ENCODE results near the gene HLCS.
A peak's percentile ranks its signal among the peaks of the same experiment; 100 is the strongest.

Gene HLCS

GRCh38 chr21:36914244-36915013, 52.0 kb downstream of the HLCS start:
- no peak for DNase-seq

DNA sequence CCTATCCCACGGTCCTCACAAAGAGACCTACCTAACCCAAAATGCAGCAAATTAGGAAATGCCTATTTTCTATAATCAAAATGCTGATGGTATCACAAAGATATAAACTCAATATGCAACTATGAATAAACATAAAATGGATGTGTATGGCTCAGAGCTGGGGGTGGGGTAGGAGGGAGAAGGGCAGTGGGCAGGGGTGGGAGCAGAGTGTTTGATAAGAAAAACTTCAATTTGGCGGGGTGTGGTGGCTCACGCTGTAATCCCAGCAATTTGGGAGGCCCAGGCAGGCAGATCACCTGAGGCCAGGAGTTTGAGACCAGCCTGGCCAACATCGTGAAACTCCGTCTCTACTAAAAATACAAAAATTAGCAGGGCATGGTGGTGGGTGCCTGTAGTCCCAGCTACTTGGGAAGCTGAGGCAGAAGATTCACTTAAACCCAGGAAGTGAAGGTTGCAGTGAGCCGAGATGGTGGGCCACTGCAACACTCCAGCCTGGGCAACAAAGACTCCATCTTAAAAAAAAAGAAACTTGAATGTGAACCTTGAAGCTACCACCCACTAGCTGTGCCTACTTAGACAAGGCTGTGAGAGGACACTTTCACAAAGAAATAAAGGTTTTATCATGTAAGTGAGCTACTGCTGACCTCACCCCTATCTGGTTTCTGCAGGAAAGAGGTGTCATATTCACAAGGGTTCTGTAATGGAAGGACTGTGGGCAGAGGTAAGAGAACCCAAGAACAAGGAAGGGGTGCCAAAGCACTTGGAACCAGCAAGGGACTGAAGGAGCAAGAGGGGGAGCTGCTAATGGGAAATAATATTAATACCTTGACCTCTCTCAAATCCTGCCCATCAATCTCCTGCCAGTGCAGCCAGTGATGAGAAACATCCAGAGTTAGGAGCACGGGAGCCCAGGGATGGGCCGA, 53.0 kb downstream of the HLCS start:
- DNase-seq = no peak

GRCh38 chr21:36910581-36911307, 55.7 kb downstream of the HLCS start:
- DNase-seq = peak; percentile 56

DNA sequence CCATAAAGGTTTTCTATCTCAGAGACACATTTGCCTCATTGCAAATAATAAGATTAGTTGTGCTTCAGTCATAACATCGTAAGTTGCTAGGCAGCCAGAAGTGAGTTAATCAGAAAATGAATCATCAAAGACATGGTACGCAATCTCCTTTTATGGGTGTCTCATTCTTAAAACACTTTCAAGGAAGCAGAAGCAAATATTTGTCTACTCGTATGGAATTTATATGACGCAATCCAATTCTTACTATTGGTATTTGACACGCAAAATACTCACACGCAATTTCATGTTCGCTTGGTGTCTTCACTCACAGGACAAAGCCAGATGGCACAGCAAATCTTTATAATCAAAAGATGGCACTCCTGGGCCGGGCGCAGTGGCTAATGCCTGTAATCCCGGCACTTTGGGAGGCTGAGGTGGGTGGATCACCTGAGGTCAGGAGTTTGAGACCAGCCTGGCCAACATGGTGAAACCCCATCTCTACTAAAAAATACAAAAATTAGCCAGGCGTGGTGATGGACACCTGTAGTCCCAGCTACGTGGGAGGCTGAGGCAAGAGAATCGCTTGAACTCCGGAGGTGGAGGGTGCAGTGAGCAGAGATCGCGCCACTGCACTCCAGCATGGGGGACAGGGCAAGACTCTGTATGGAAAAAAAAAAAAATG, 56.4 kb downstream of the HLCS start:
- no peak for DNase-seq

- no peak for DNase-seq
Observed at GRCh38 chr21:36909423-36909822, 57.0 kb downstream of the HLCS start.

DNA sequence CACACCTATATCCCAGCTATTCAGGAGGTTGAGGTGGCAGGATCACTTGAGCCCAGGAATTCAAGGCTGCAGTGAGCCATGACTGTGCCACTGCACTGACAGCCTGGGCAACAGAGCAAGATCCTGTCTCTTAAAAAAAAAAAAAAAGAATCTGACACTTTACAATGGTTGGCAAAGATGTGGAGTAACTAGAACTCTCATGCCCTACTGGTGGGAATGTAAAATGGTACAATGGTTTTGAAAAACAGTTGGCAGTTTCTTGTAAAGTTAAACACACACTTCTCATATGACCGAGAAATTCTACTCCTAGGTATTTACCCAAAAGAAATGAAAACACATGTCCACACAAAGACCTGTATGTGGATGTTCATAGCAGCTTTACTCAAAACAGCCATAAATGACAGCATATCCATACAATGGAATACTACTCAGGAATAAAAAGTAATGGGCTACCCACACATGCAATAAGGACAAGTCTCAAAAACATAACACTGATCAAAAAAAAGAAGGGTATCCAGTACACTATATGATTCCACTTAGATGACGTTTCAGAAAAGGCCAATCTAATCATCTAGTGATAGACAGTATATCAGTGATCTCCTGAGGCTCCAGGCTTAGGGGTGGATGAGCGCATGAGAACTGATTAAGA, 58.1 kb downstream of the HLCS start:
- no peak for DNase-seq

GRCh38 chr21:36904093-36904666, 62.3 kb downstream of the HLCS start:
- no peak for DNase-seq

GRCh38 chr21:36902793-36903192, 63.7 kb downstream of the HLCS start:
- no peak for DNase-seq

GRCh38 chr21:36902331-36902730, 64.1 kb downstream of the HLCS start:
- no peak for DNase-seq

DNA sequence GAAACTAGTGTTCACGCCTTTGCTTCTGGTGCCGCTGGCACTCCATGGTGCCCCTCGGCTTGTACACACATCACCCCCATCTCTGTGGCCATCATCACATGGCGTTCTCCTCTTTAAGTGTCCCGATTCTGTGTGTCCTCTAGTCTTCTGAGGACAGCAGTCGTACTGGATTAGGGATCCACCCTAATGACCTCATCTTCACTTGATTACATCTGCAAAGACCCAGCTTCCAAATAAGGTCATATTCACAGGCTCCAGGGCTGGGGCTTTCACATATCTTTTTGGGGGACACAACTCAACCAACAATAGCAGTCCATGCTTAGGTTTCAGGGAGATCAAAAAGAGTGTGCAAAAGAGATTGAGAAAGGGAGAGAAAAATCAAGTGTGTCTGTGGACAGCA, 64.9 kb downstream of the HLCS start:
- no peak for DNase-seq

DNA sequence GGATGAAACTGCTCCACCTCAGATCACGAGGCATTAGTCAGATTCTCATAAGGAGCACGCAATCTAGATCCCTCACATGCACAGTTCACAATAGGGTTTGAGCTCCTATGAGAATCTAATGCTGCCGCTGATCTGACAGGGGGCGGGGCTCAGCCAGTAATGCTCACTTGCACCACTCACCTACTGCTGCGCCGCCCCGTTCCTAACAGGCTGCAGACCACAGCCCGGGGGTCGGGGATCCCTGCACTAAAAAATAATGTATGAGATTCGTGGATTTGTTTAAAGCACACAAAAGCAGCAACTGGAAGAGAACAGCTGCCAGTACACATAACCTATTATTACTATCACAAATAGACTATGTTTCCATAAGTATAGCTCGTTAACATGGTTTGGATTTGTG, 72.9 kb downstream of the HLCS start:
- no peak for DNase-seq

DNA sequence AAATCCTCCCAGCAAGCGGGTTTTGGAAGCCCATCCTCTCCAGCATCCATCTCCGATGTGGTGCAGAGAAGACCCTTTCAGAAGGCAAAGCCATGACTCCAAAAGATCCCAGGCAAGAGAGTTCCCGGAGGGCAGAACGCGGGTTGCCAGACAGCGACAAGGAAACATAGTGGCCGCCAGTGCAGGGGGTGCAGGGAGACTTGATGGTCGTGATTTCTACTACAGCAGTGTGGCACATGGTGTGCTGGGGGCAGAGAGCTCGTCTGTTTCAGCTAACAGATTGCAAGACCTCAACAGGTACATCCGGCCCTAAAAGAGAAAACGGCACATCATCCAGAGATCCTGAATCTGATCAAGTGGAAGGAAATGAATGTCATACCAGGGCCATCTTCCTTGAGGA, 74.3 kb downstream of the HLCS start:
- no peak for DNase-seq

DNA sequence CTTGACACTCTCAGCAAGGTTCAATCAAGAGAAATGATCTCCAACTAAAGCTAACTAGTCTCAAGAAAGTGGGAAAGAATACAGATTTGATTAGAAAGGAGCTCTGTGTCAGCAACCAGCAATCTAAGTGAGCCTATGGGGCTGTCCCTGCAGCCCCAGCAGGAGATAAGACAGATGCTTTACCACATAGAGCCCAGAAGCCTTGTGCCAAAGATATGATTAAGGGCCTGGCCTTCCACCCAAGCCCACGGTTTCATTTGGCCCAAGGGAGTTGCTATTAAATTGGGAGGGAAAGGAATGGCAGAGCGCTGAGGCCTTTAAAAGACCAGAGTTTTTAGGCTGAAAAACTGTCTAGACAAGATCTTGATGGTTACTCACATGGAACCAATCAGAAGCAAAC, 74.8 kb downstream of the HLCS start:
- DNase-seq = no peak

DNA sequence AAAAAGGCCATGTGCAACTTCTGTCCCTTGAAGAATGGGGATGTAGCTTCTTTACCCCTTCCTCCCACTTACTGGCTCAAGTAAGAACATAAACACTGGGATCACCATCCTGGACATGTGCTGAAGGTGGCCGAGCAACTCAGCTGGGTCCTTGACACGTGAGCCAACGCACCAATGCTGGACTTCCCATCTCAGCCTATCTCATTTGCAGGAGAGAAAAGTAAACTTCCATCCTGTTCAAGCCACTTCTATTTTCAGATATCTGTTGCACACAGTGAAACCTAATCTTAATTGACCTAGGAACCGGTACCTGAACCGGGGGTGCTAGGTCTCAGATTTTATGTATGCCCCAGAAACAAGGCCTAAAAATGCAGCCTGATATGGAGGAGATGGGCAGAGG, 75.3 kb downstream of the HLCS start:
- no peak for DNase-seq

DNA sequence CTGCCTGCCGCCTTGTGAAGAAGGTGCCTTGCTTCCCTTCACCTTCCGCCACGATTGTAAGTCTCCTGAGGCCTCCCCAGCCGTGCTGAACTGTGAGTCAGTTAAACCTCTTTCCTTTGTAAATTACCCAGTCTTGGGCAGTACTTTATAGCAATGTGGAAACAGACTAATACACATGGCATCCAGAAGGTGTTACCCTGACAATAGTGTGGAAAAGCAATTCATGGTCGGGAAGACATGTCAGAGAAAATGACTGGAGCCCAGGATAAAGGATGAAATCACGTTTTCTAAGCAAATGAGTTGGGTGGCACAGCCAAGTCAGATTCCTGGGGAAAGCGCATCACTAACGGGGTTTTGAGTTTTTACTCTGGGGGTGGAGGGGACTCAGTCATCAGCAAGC, 76.4 kb downstream of the HLCS start:
- no peak for DNase-seq

GRCh38 chr21:36889401-36889800, 77.1 kb downstream of the HLCS start:
- DNase-seq = no peak

DNA sequence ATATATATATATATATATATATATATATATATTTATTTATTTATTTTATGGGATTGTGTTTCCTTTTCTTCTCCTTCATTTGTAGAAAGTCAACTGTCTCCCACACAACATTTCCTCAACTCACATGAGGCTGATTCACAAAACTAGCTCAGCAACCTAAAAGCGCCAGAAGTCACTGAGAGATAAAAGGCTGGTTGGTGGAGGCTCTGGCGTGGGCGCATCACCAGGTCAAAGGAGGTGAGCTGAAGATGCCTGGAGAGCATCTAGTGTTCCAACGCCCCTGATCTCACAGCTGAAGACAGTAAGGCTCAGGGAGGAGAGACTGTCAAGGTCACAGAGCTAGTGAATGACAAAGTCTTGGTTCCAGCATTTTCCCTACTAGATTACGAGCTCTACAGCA, 78.0 kb downstream of the HLCS start:
- no peak for DNase-seq

DNA sequence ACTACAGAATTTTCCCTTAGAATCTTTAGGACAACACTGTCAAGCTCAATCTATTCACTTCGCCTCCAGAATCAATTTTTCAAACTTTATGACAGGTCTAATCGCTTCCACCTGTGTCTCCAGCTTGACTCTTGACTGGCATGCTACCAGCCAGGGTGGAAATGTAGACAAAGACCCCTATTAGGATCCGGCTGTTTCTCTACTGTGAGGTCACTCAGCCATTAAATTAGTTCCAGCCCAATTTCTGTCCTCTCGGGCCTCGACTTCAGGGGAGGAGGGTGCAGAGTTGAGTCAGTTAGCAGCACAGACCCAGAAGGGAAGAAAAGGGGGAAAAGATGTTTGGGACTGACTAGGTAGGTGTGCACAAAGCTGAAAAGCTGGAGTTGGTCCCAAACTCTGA, 78.5 kb downstream of the HLCS start:
- no peak for DNase-seq

- DNase-seq = no peak
Observed at GRCh38 chr21:36883532-36884486, 82.7 kb downstream of the HLCS start.

DNA sequence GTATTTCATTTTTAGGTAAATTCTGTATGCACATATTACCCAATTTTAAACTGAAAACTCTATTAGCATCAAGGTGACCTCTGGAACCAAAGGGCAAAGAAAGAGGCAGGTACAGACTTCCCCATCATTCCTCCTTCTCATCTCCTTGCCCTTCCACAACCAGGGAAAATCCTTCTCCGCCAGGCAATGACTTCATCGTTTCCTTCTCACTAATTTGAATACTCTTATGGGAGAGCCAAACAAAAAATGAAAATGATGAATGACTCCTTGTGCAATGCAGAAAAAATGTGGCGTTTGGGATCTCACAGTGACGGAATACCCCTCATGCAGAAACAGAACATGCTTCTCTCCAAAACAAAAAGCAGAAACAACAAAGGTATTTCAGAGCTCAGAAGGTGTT, 83.7 kb downstream of the HLCS start:
- no peak for DNase-seq

DNA sequence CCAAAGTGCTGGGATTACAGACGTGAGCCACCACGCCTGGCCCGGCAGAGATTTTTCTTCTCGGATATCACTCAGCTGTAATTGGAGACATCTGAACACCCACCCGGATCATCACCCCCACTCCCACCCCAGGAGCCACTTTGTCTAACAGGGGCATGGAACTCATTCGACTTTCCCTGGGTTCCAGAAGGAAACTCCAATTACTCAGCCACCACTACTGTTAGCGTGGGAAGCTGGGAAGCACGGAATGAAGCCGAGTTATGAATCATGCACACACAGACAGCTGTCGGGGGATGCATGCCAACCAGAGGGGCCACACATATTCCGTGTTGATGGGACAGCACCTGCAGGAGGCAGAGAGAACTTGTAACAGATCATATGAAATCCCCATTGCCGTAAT, 85.2 kb downstream of the HLCS start:
- DNase-seq = no peak
